ENCODE results near the gene ANKRD7.

The ANKRD7 gene

GRCh38 chr7:118243695-118244094 is 19.2 kb downstream of the ANKRD7 start:
- TF ChIP-seq CTCF (IDR thresholded peaks at IDR 0.05) = no peak

- no peak for TF ChIP-seq CTCF (IDR thresholded peaks at IDR 0.05)
Observed at GRCh38 chr7:118245267-118246040, 20.9 kb downstream of the ANKRD7 start.

GRCh38 chr7:118250860-118251494 is 26.5 kb downstream of the ANKRD7 start:
- TF ChIP-seq CTCF (IDR thresholded peaks at IDR 0.05) = peak; percentile 71

- TF ChIP-seq CTCF (IDR thresholded peaks at IDR 0.05) = no peak
Observed at GRCh38 chr7:118252087-118252486, 27.6 kb downstream of the ANKRD7 start.

- peak; percentile 43 for TF ChIP-seq CTCF (IDR thresholded peaks at IDR 0.05)
Observed at GRCh38 chr7:118259115-118259514, 34.6 kb downstream of the ANKRD7 start.

- TF ChIP-seq CTCF (IDR thresholded peaks at IDR 0.05) = no peak
Observed at GRCh38 chr7:118264836-118265235, 40.3 kb downstream of the ANKRD7 start.

GRCh38 chr7:118280319-118281012 is 56.0 kb downstream of the ANKRD7 start:
- no peak for TF ChIP-seq CTCF (IDR thresholded peaks at IDR 0.05)
